ENCODE data around the gene TMIGD3.

The TMIGD3 gene

GRCh38 chr1:111480674-111481073, 22.8 kb downstream of the TMIGD3 start:
- no peak overlapping the region for H3K9ac ChIP-seq (ENCODE audit: low read length in 5 of 5)
- peaks cover 2 to 36% (median 13%) of the 10 kb centered on the region in 5 donors for H3K4me1 ChIP-seq (ENCODE audit: control insufficient read depth in 5 of 5, insufficient read depth in 5 of 5, low read length in 5 of 5)
- H3K9me3 ChIP-seq (ENCODE audit: control insufficient read depth in 5 of 5, low read length in 5 of 5) = no peaks in the 10 kb centered on the region
- peaks cover 0 to 10% (median 2%) of the 10 kb centered on the region in 5 donors for H3K36me3 ChIP-seq (ENCODE audit: control insufficient read depth in 5 of 5, insufficient read depth in 5 of 5, low read length in 5 of 5)
- no peak overlapping the region for H3K4me3 ChIP-seq (ENCODE audit: low read depth in 1 of 5, low read length in 5 of 5)
- H3K27me3 ChIP-seq (ENCODE audit: control insufficient read depth in 5 of 5, insufficient read depth in 4 of 5, low read length in 5 of 5) = no peaks in the 10 kb centered on the region
- no peak overlapping the region for H3K27ac ChIP-seq (ENCODE audit: low read depth, low read length)

- H3K27ac ChIP-seq (ENCODE audit: low read depth, low read length) = peak overlapping the region; percentile 54
- H3K4me1 ChIP-seq (ENCODE audit: control insufficient read depth in 5 of 5, insufficient read depth in 5 of 5, low read length in 5 of 5) = peaks cover 5 to 51% (median 20%) of the 10 kb centered on the region in 5 donors
Observed at GRCh38 chr1:111476761-111477309, 26.6 kb downstream of the TMIGD3 start.

GRCh38 chr1:111476214-111476613, 27.2 kb downstream of the TMIGD3 start:
- H3K27me3 ChIP-seq (ENCODE audit: control insufficient read depth in 5 of 5, insufficient read depth in 4 of 5, low read length in 5 of 5) = no peaks in the 10 kb centered on the region
- H3K4me3 ChIP-seq (ENCODE audit: low read depth in 1 of 5, low read length in 5 of 5) = no peak overlapping the region
- peaks cover 5 to 51% (median 15%) of the 10 kb centered on the region in 5 donors for H3K4me1 ChIP-seq (ENCODE audit: control insufficient read depth in 5 of 5, insufficient read depth in 5 of 5, low read length in 5 of 5)
- peaks cover 4 to 15% (median 14%) of the 10 kb centered on the region in 5 donors for H3K36me3 ChIP-seq (ENCODE audit: control insufficient read depth in 5 of 5, insufficient read depth in 5 of 5, low read length in 5 of 5)
- H3K9me3 ChIP-seq (ENCODE audit: control insufficient read depth in 5 of 5, low read length in 5 of 5) = no peaks in the 10 kb centered on the region
- peak overlapping the region; percentile 54 for H3K27ac ChIP-seq (ENCODE audit: low read depth, low read length)
- peak overlapping the region in 1 of 5 donors; percentile 19 for H3K9ac ChIP-seq (ENCODE audit: low read length in 5 of 5)

More at GRCh38 chr1:111476761-111477309, 26.6 kb downstream of the TMIGD3 start:
- Histone ChIP-seq H3K9ac (ENCODE audit: low read length in 5 of 5) (peak overlapping the region in 1 of 5 donors; percentile 44), H3K9me3 (ENCODE audit: control insufficient read depth in 5 of 5, low read length in 5 of 5) (no peaks in the 10 kb centered on the region), H3K4me3 (ENCODE audit: low read depth in 1 of 5, low read length in 5 of 5) (peak overlapping the region in 1 of 5 donors; percentile 32), H3K36me3 (ENCODE audit: control insufficient read depth in 5 of 5, insufficient read depth in 5 of 5, low read length in 5 of 5) (peaks cover under 1 to 10% (median 9%) of the 10 kb centered on the region in 5 donors), H3K27me3 (ENCODE audit: control insufficient read depth in 5 of 5, insufficient read depth in 4 of 5, low read length in 5 of 5) (no peaks in the 10 kb centered on the region)

DNA sequence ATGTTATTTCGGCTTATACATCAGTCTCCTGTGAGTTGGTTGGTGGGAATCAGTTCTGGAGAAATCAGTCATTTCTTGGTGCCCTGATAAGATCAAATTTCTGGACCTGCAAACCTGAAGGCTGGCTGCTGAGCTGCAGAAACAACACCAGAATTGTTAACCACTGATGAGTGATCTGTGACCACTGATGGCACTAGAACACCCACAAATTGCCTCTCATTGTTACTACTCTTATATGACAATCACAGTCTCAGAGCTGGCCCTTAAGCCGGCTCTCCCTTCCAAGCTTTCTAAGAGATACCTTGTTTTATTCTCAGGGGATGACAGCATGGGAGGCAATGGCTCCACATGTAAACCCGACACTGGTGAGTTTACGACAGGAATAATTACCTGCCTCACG, 27.7 kb downstream of the TMIGD3 start:
- no peaks in the 10 kb centered on the region for H3K9me3 ChIP-seq (ENCODE audit: control insufficient read depth in 5 of 5, low read length in 5 of 5)
- no peak overlapping the region for H3K27ac ChIP-seq (ENCODE audit: low read depth, low read length)
- H3K27me3 ChIP-seq (ENCODE audit: control insufficient read depth in 5 of 5, insufficient read depth in 4 of 5, low read length in 5 of 5) = no peaks in the 10 kb centered on the region
- H3K4me1 ChIP-seq (ENCODE audit: control insufficient read depth in 5 of 5, insufficient read depth in 5 of 5, low read length in 5 of 5) = peaks cover 5 to 54% (median 15%) of the 10 kb centered on the region in 5 donors
- H3K9ac ChIP-seq (ENCODE audit: low read length in 5 of 5) = peak overlapping the region in 1 of 5 donors; percentile 19
- peaks cover 7 to 18% (median 15%) of the 10 kb centered on the region in 5 donors for H3K36me3 ChIP-seq (ENCODE audit: control insufficient read depth in 5 of 5, insufficient read depth in 5 of 5, low read length in 5 of 5)
- H3K4me3 ChIP-seq (ENCODE audit: low read depth in 1 of 5, low read length in 5 of 5) = no peak overlapping the region

DNA sequence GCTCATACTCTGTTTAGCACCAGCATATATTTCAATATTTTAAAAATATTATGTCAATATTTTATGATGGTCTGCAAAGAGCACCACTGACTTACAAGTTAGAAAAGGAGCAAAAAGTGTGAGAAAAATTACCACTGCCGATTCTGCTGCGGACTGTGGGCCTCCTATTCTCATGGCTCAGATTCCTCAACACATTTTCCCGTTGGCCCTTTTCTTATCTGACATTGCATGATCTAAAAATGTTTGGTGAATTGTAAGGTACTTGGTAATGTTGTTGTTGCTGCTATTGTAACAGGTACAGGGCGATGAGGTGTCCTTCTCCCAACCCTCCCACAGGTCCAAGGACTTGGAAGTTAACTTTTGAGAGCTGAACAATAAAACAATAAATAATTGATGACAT, 28.9 kb downstream of the TMIGD3 start:
- Histone ChIP-seq H3K36me3 (ENCODE audit: control insufficient read depth in 5 of 5, insufficient read depth in 5 of 5, low read length in 5 of 5) (peaks cover 18 to 30% (median 23%) of the 10 kb centered on the region in 5 donors), H3K27me3 (ENCODE audit: control insufficient read depth in 5 of 5, insufficient read depth in 4 of 5, low read length in 5 of 5) (no peaks in the 10 kb centered on the region), H3K4me3 (ENCODE audit: low read depth in 1 of 5, low read length in 5 of 5) (peak overlapping the region in 2 of 5 donors; percentile 42 to 55), H3K4me1 (ENCODE audit: control insufficient read depth in 5 of 5, insufficient read depth in 5 of 5, low read length in 5 of 5) (peaks cover 5 to 58% (median 15%) of the 10 kb centered on the region in 5 donors), H3K27ac (ENCODE audit: low read depth, low read length) (peak overlapping the region; percentile 24), H3K9ac (ENCODE audit: low read length in 5 of 5) (peak overlapping the region; percentile 16 to 69 (median 62)), H3K9me3 (ENCODE audit: control insufficient read depth in 5 of 5, low read length in 5 of 5) (no peaks in the 10 kb centered on the region)

DNA sequence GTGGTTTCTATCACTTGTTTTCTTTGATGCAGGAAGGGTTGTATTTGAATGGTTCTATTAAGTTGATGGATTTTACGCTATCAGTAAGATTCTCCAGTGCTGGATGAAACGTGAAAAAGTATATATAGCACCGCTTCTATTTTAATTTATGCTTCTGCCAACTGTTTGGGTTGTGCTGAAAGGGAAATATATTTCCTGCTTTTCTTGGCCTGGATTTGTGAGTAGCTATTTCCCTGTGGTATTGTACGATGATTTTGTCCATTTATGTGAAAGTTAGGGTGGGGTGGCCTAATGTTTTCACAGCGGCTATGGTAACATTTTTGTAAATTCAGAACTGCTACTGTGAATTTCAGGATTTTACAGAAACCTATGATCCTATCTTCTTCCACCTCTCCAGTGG, 29.3 kb downstream of the TMIGD3 start:
- no peaks in the 10 kb centered on the region for H3K27me3 ChIP-seq (ENCODE audit: control insufficient read depth in 5 of 5, insufficient read depth in 4 of 5, low read length in 5 of 5)
- H3K4me1 ChIP-seq (ENCODE audit: control insufficient read depth in 5 of 5, insufficient read depth in 5 of 5, low read length in 5 of 5) = peaks cover 5 to 58% (median 15%) of the 10 kb centered on the region in 5 donors
- H3K9ac ChIP-seq (ENCODE audit: low read length in 5 of 5) = peak overlapping the region; percentile 16 to 69 (median 62)
- no peaks in the 10 kb centered on the region for H3K9me3 ChIP-seq (ENCODE audit: control insufficient read depth in 5 of 5, low read length in 5 of 5)
- peak overlapping the region in 4 of 5 donors; percentile 13 to 55 (median 47) for H3K4me3 ChIP-seq (ENCODE audit: low read depth in 1 of 5, low read length in 5 of 5)
- H3K27ac ChIP-seq (ENCODE audit: low read depth, low read length) = peak overlapping the region; percentile 24
- peaks cover 19 to 34% (median 24%) of the 10 kb centered on the region in 5 donors for H3K36me3 ChIP-seq (ENCODE audit: control insufficient read depth in 5 of 5, insufficient read depth in 5 of 5, low read length in 5 of 5)

GRCh38 chr1:111471538-111471937, 31.9 kb downstream of the TMIGD3 start:
- no peak overlapping the region for H3K27ac ChIP-seq (ENCODE audit: low read depth, low read length)
- peaks cover 3 to 43% (median 8%) of the 10 kb centered on the region in 5 donors for H3K4me1 ChIP-seq (ENCODE audit: control insufficient read depth in 5 of 5, insufficient read depth in 5 of 5, low read length in 5 of 5)
- no peak overlapping the region for H3K9ac ChIP-seq (ENCODE audit: low read length in 5 of 5)
- no peak overlapping the region for H3K4me3 ChIP-seq (ENCODE audit: low read depth in 1 of 5, low read length in 5 of 5)
- no peaks in the 10 kb centered on the region for H3K27me3 ChIP-seq (ENCODE audit: control insufficient read depth in 5 of 5, insufficient read depth in 4 of 5, low read length in 5 of 5)
- H3K36me3 ChIP-seq (ENCODE audit: control insufficient read depth in 5 of 5, insufficient read depth in 5 of 5, low read length in 5 of 5) = peaks cover 31 to 49% (median 42%) of the 10 kb centered on the region in 5 donors
- no peaks in the 10 kb centered on the region for H3K9me3 ChIP-seq (ENCODE audit: control insufficient read depth in 5 of 5, low read length in 5 of 5)

GRCh38 chr1:111471012-111471411, 32.4 kb downstream of the TMIGD3 start:
- Histone ChIP-seq H3K4me3 (ENCODE audit: low read depth in 1 of 5, low read length in 5 of 5) (no peak overlapping the region), H3K4me1 (ENCODE audit: control insufficient read depth in 5 of 5, insufficient read depth in 5 of 5, low read length in 5 of 5) (peaks cover 3 to 37% (median 8%) of the 10 kb centered on the region in 5 donors), H3K27ac (ENCODE audit: low read depth, low read length) (no peak overlapping the region), H3K9ac (ENCODE audit: low read length in 5 of 5) (no peak overlapping the region), H3K27me3 (ENCODE audit: control insufficient read depth in 5 of 5, insufficient read depth in 4 of 5, low read length in 5 of 5) (no peaks in the 10 kb centered on the region), H3K9me3 (ENCODE audit: control insufficient read depth in 5 of 5, low read length in 5 of 5) (peaks cover 0 to 2% (median 0%) of the 10 kb centered on the region in 5 donors), H3K36me3 (ENCODE audit: control insufficient read depth in 5 of 5, insufficient read depth in 5 of 5, low read length in 5 of 5) (peaks cover 31 to 49% (median 43%) of the 10 kb centered on the region in 5 donors)

DNA sequence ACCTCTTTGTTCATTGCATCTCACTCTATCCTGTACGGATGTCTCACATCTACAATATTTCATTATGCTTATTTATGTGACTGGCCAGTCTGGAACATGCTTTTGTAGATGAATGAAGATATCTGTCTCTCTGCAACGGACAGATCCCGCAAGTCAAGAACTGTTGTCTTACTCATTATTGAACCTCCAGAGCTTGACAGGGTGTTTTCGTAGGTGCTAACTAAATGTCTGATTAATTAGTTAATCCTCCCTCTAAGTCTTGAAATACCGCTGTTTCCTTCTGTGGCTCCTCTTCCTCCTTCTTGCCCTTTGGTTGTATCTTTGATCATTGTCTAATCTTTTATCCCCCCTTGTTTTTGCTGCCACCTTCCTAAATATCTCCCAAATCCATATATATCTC, 32.8 kb downstream of the TMIGD3 start:
- no peaks in the 10 kb centered on the region for H3K27me3 ChIP-seq (ENCODE audit: control insufficient read depth in 5 of 5, insufficient read depth in 4 of 5, low read length in 5 of 5)

DNA sequence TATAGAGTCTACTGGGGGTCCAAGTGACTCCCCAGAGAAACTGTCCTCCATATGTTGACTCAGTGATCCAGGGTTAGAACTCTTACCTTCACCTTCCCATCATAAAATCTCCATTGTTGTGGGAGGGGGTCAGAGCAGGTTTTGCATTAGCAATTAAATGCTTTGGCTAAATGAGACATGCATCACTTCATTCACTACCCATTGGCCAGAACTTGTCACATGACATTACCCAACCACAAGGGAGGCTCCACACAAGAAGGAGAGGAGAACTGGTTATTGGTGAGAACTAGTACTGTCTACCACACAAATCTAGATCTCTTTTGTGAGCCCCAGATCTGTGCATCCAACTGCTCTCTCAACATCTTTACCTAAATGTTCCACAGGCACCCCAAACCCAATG, 33.9 kb downstream of the TMIGD3 start:
- Histone ChIP-seq H3K9me3 (ENCODE audit: control insufficient read depth in 5 of 5, low read length in 5 of 5) (peaks cover 0 to 2% (median 0%) of the 10 kb centered on the region in 5 donors), H3K9ac (ENCODE audit: low read length in 5 of 5) (no peak overlapping the region), H3K27ac (ENCODE audit: low read depth, low read length) (no peak overlapping the region), H3K36me3 (ENCODE audit: control insufficient read depth in 5 of 5, insufficient read depth in 5 of 5, low read length in 5 of 5) (peaks cover 33 to 52% (median 49%) of the 10 kb centered on the region in 5 donors), H3K27me3 (ENCODE audit: control insufficient read depth in 5 of 5, insufficient read depth in 4 of 5, low read length in 5 of 5) (no peaks in the 10 kb centered on the region), H3K4me1 (ENCODE audit: control insufficient read depth in 5 of 5, insufficient read depth in 5 of 5, low read length in 5 of 5) (peaks cover 1 to 28% (median 5%) of the 10 kb centered on the region in 5 donors), H3K4me3 (ENCODE audit: low read depth in 1 of 5, low read length in 5 of 5) (no peak overlapping the region)

More for the DNA sequence above, 32.8 kb downstream of the TMIGD3 start:
- Histone ChIP-seq H3K36me3 (ENCODE audit: control insufficient read depth in 5 of 5, insufficient read depth in 5 of 5, low read length in 5 of 5) (peaks cover 31 to 52% (median 43%) of the 10 kb centered on the region in 5 donors), H3K27ac (ENCODE audit: low read depth, low read length) (no peak overlapping the region), H3K4me1 (ENCODE audit: control insufficient read depth in 5 of 5, insufficient read depth in 5 of 5, low read length in 5 of 5) (peaks cover 2 to 33% (median 8%) of the 10 kb centered on the region in 5 donors), H3K9me3 (ENCODE audit: control insufficient read depth in 5 of 5, low read length in 5 of 5) (peaks cover 0 to 2% (median 0%) of the 10 kb centered on the region in 5 donors), H3K9ac (ENCODE audit: low read length in 5 of 5) (no peak overlapping the region), H3K4me3 (ENCODE audit: low read depth in 1 of 5, low read length in 5 of 5) (no peak overlapping the region)
